ENCODE data around the gene CDYL. TPM values are rescaled to one million over a fixed set of nuclear protein-coding genes. Genes with fewer than 3 reads are reported as not detected.
A peak's percentile ranks its signal among the peaks of the same experiment; 100 is the strongest.

Gene CDYL
- total RNA-seq, 1 donor from 2014 or later: 27.2 TPM

- intact Hi-C loops (cut with DNase I): loop anchor here (10.0 kb wide), 2 partner anchors 128 to 162 kb away; no protein-coding TSS in a partner anchor
- DNase-seq (no peak), ATAC-seq (ENCODE audit: poor library complexity) (no peak)
These were observed 3.5 kb upstream of the CDYL start for GRCh38 chr6:4772750-4773149.

GRCh38 chr6:4773181-4773580, 3.0 kb upstream of the CDYL start:
- DNase-seq (no peak), ATAC-seq (ENCODE audit: poor library complexity) (no peak)
- intact Hi-C loops (cut with DNase I): loop anchor here (10.0 kb wide), 2 partner anchors 128 to 162 kb away; no protein-coding TSS in a partner anchor

- ATAC-seq (ENCODE audit: poor library complexity) (no peak), DNase-seq (no peak)
- intact Hi-C loops (cut with DNase I): loop anchor here (10.0 kb wide), 2 partner anchors 129 to 161 kb away; no protein-coding TSS in a partner anchor
These were observed 1.9 kb upstream of the CDYL start for GRCh38 chr6:4774296-4774695.

- intact Hi-C loops (cut with DNase I): loop anchor here (10.0 kb wide), 2 partner anchors 130 to 160 kb away; no protein-coding TSS in a partner anchor
- peak; percentile 62 for DNase-seq
- ATAC-seq (ENCODE audit: poor library complexity): peak; percentile 9
These were observed 1.3 kb upstream of the CDYL start for GRCh38 chr6:4774715-4775493.

- DNase-seq (peak; percentile 82), ATAC-seq (ENCODE audit: poor library complexity) (peak; percentile 84)
- intact Hi-C loops (cut with DNase I): loop anchor here (10.0 kb wide), 2 partner anchors 131 to 159 kb away; no protein-coding TSS in a partner anchor
These were observed 592 bp upstream of the CDYL start for GRCh38 chr6:4775494-4776130.

GRCh38 chr6:4776493-4777393, 539 bp downstream of the CDYL start:
- intact Hi-C loops (cut with DNase I): loop anchor here (10.0 kb wide), 2 partner anchors 132 to 158 kb away; no protein-coding TSS in a partner anchor
- DNase-seq (peak; percentile 73), ATAC-seq (ENCODE audit: poor library complexity) (peak; percentile 9)

- intact Hi-C loops (cut with DNase I): loop anchor here (10.0 kb wide), 2 partner anchors 133 to 157 kb away; no protein-coding TSS in a partner anchor
- DNase-seq (no peak), ATAC-seq (ENCODE audit: poor library complexity) (no peak)
These were observed 1.3 kb downstream of the CDYL start for GRCh38 chr6:4777394-4777935.

GRCh38 chr6:4778086-4778485, 1.9 kb downstream of the CDYL start:
- intact Hi-C loops (cut with DNase I): loop anchor here (10.0 kb wide), 2 partner anchors 133 to 157 kb away; no protein-coding TSS in a partner anchor
- no peak for DNase-seq
- no peak for ATAC-seq (ENCODE audit: poor library complexity)

GRCh38 chr6:4780360-4780812, 4.2 kb downstream of the CDYL start:
- ATAC-seq (ENCODE audit: poor library complexity) (no peak), DNase-seq (no peak)
- intact Hi-C loops (cut with DNase I): no loop called here

- intact Hi-C loops (cut with DNase I): no loop called here
- no peak for DNase-seq
- ATAC-seq (ENCODE audit: poor library complexity): no peak
These were observed 5.2 kb downstream of the CDYL start for GRCh38 chr6:4781426-4781825.

GRCh38 chr6:4781967-4782575, 5.9 kb downstream of the CDYL start:
- no peak for ATAC-seq (ENCODE audit: poor library complexity)
- intact Hi-C loops (cut with DNase I): no loop called here
- DNase-seq: no peak

- no peak for ATAC-seq (ENCODE audit: poor library complexity)
- intact Hi-C loops (cut with DNase I): no loop called here
- no peak for DNase-seq
These were observed 10.8 kb downstream of the CDYL start for GRCh38 chr6:4786996-4787395.

GRCh38 chr6:4788482-4788881, 12.3 kb downstream of the CDYL start:
- DNase-seq (no peak), ATAC-seq (ENCODE audit: poor library complexity) (no peak)
- intact Hi-C loops (cut with DNase I): no loop called here

GRCh38 chr6:4788953-4789584, 12.9 kb downstream of the CDYL start:
- DNase-seq (no peak), ATAC-seq (ENCODE audit: poor library complexity) (no peak)
- intact Hi-C loops (cut with DNase I): no loop called here

GRCh38 chr6:4790158-4790899, 14.1 kb downstream of the CDYL start:
- no peak for ATAC-seq (ENCODE audit: poor library complexity)
- intact Hi-C loops (cut with DNase I): no loop called here
- no peak for DNase-seq

GRCh38 chr6:4794140-4794707, 18.0 kb downstream of the CDYL start:
- intact Hi-C loops (cut with DNase I): no loop called here
- DNase-seq (peak; percentile 74), ATAC-seq (ENCODE audit: poor library complexity) (peak; percentile 90)

- DNase-seq: no peak
- intact Hi-C loops (cut with DNase I): no loop called here
- ATAC-seq (ENCODE audit: poor library complexity): no peak
These were observed 21.4 kb downstream of the CDYL start for GRCh38 chr6:4797587-4797986.

Data from Right ventricle myocardium superior (tissue), 1 donor.